LNCaP clone FGC (cell line): Measurements from ENCODE around the gene NR3C2.

Experiments used
- DNase-seq: peaks from one replicate; pipeline ENCODE4 v3.0.0-alpha.2; 2011; ENCODE audit warnings: low read depth
- H3K4me3 ChIP-seq: 2 replicates; pipeline ENCODE4 v1.5.1; 2011; ENCODE audit warnings: mild to moderate bottlenecking, low read depth, low read length, control low read depth
- CTCF ChIP-seq: IDR thresholded peaks from 2 replicates; pipeline ENCODE4 v1.5.1; 2012; ENCODE audit warnings: mild to moderate bottlenecking; ENCODE audit not compliant: control insufficient read depth, insufficient read depth; ENCODE audit errors: extremely low read depth

The NR3C2 gene

GRCh38 chr4:148398988-148399387 lies 43.2 kb downstream of the NR3C2 start:
- H3K4me3 ChIP-seq = no peak overlapping the region
- DNase-seq = no peak
- no peak for TF ChIP-seq CTCF

GRCh38 chr4:148397771-148398170 lies 44.4 kb downstream of the NR3C2 start:
- H3K4me3 ChIP-seq = no peak overlapping the region
- no peak for TF ChIP-seq CTCF
- DNase-seq = no peak

GRCh38 chr4:148396986-148397673 lies 45.1 kb downstream of the NR3C2 start:
- DNase-seq = peak; percentile 59
- TF ChIP-seq CTCF = no peak
- H3K4me3 ChIP-seq = no peak overlapping the region

- no peak overlapping the region for H3K4me3 ChIP-seq
- no peak for TF ChIP-seq CTCF
- no peak for DNase-seq
These were observed 46.4 kb downstream of the NR3C2 start for GRCh38 chr4:148395771-148396170.

- no peak overlapping the region for H3K4me3 ChIP-seq
- DNase-seq = no peak
- no peak for TF ChIP-seq CTCF
These were observed 51.2 kb downstream of the NR3C2 start for GRCh38 chr4:148391056-148391455.

- no peak overlapping the region for H3K4me3 ChIP-seq
- no peak for TF ChIP-seq CTCF
- no peak for DNase-seq
These were observed 51.9 kb downstream of the NR3C2 start for GRCh38 chr4:148390311-148390710.

- no peak for TF ChIP-seq CTCF
- H3K4me3 ChIP-seq = no peak overlapping the region
- DNase-seq = no peak
These were observed 61.9 kb downstream of the NR3C2 start for GRCh38 chr4:148380291-148380690.
